Stomach smooth muscle (tissue), 2 donors: ENCODE results near the gene TMEM108.
"Not testable (repeated sequence)": the region's sequence is repeated elsewhere in the genome, so short reads cannot be mapped to it uniquely, and the experiment has no call there.

Experiments
- H3K27ac ChIP-seq: one replicate; pipeline ENCODE4 v1.7.0; 2013; ENCODE audit warnings: mild to moderate bottlenecking, low read length, inconsistent platforms
- H3K27me3 ChIP-seq, 2 donors: one replicate each; pipeline ENCODE4 v1.7.0; 2013; ENCODE audit warnings: low read length in 2 of 2; ENCODE audit not compliant: insufficient read depth in 2 of 2, control insufficient read depth in 1 of 2
- H3K36me3 ChIP-seq, 2 donors: one replicate each; pipeline ENCODE4 v1.7.0; 2013; ENCODE audit warnings: low read length in 2 of 2; ENCODE audit not compliant: control insufficient read depth in 2 of 2, insufficient read depth in 2 of 2
- H3K4me1 ChIP-seq: one replicate; pipeline ENCODE4 v1.7.0; 2013; ENCODE audit warnings: low read length; ENCODE audit not compliant: control insufficient read depth, insufficient read depth
- H3K4me3 ChIP-seq, 2 donors: one replicate each; pipeline ENCODE4 v1.7.0; 2013; ENCODE audit warnings: low read length in 2 of 2
- H3K9ac ChIP-seq, 2 donors: one replicate each; pipeline ENCODE4 v1.7.0; 2013; ENCODE audit warnings: low read length in 2 of 2, mild to moderate bottlenecking in 1 of 2
- H3K9me3 ChIP-seq, 2 donors: one replicate each; pipeline ENCODE4 v1.7.0; 2013; ENCODE audit warnings: low read length in 2 of 2; ENCODE audit not compliant: control insufficient read depth in 2 of 2
- donor health status: healthy.
- donor health status: Pancreatic carcinoma.

TMEM108 gene

DNA sequence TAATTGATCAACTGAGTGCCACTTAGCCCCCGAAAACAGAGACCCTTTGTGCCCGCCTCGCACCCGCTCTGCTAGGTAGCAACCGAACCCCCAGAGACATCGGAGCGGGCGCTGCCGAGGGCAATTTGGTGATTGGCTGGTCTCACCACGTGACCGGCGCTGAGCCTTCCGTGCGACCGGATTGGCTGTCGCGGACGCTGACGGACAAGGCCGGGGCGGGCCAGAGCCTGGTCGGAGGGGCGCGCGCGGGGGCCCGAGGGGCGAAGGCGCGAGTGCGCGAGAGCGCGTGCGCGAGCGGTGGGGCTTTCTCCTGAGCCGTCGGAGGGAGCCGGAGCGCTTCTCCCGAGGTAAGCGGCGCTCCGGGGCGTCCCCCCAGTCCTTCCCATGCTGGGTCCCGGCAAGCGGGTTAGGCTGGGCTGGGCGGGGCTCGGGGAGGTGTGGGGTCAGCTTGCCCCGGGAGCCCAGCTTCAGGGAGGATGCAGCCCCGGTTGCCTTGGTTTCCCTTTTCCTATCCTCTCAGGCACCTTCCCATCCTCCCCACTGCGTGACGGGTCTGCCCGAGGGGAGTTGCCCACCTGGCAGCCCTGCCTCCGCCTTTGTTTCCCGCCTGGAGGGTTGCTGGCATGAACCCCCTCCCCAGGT is at the start of gene TMEM108:
Gene TMEM108 (plus strand): TSS at position 303 of the 642 bp plus-strand sequence.
- Histone ChIP-seq H3K4me3 (peak within 1 kb of the TSS; percentile 62 to 83), H3K27ac (no peak within 1 kb of the TSS), H3K4me1 (peaks cover 26% of the 10 kb centered on the region), H3K27me3 (peaks cover 2 to 3% of the 10 kb centered on the region in 2 donors), H3K9ac (peak within 1 kb of the TSS; percentile 51 to 65), H3K36me3 (no peaks in the 10 kb centered on the region), H3K9me3 (no peaks in the 10 kb centered on the region)

GRCh38 chr3:132995971-132996370 is 42.2 kb upstream of the TMEM108 start:
- Histone ChIP-seq H3K27me3 (no peaks in the 10 kb centered on the region), H3K4me1 (no peaks in the 10 kb centered on the region), H3K27ac (no peak overlapping the region), H3K9me3 (no peaks in the 10 kb centered on the region), H3K36me3 (no peaks in the 10 kb centered on the region), H3K4me3 (no peak overlapping the region), H3K9ac (no peak overlapping the region)

- H3K4me1 ChIP-seq, result no peaks in the 10 kb centered on the region
- H3K36me3 ChIP-seq, result no peaks in the 10 kb centered on the region
- no peak overlapping the region for H3K9ac ChIP-seq
- H3K27me3 ChIP-seq, result no peaks in the 10 kb centered on the region
- H3K4me3 ChIP-seq, result no peak overlapping the region
- no peaks in the 10 kb centered on the region for H3K9me3 ChIP-seq
- H3K27ac ChIP-seq, result no peak overlapping the region
Observed at GRCh38 chr3:132997404-132998185, 40.6 kb upstream of the TMEM108 start.

DNA sequence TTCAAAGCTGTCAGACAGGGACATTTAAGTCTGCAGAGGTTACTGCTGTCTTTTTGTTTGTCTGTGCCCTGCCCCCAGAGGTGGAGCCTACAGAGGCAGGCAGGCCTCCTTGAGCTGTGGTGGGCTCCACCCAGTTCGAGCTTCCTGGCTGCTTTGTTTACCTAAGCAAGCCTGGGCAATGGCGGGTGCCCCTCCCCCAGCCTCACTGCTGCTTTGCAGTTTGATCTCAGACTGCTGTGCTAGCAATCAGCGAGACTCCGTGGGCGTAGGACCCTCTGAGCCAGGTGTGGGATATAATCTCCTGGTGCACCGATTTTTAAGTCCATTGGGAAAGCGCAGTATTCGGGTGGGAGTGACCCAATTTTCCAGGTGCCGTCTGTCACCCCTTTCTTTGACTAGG is 33.2 kb upstream of the TMEM108 start:
- not testable (repeated sequence) for H3K9me3 ChIP-seq, H3K4me3 ChIP-seq, H3K27me3 ChIP-seq, H3K27ac ChIP-seq, H3K36me3 ChIP-seq, H3K9ac ChIP-seq, H3K4me1 ChIP-seq

DNA sequence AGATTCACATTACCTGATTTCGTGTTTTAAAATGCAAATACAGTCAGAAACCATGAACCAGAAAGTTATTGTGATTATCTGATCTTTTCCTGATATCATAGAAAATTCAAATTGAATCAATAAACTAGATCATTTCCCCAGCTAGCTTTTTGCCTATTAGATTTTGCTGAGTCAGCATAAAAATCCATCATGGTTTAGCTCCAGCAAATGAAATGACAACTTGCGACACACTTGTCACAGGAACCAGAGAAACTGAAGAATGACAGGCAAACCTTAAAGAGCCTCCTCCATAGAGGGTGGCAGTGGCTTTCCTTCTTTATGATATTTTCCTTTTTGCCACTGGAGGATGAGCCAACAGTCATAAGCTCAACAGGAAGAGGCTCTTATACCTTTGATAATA is 30.6 kb upstream of the TMEM108 start:
- H3K27ac ChIP-seq, result no peak overlapping the region
- H3K4me1 ChIP-seq, result no peaks in the 10 kb centered on the region
- H3K4me3 ChIP-seq, result no peak overlapping the region
- no peaks in the 10 kb centered on the region for H3K9me3 ChIP-seq
- H3K36me3 ChIP-seq, result no peaks in the 10 kb centered on the region
- H3K27me3 ChIP-seq, result no peaks in the 10 kb centered on the region
- no peak overlapping the region for H3K9ac ChIP-seq

- no peaks in the 10 kb centered on the region for H3K4me1 ChIP-seq
- no peaks in the 10 kb centered on the region for H3K27me3 ChIP-seq
- H3K9ac ChIP-seq, result no peak overlapping the region
- H3K27ac ChIP-seq, result no peak overlapping the region
- no peaks in the 10 kb centered on the region for H3K36me3 ChIP-seq
- no peaks in the 10 kb centered on the region for H3K9me3 ChIP-seq
- no peak overlapping the region for H3K4me3 ChIP-seq
Observed at GRCh38 chr3:133014325-133014724, 23.9 kb upstream of the TMEM108 start.

DNA sequence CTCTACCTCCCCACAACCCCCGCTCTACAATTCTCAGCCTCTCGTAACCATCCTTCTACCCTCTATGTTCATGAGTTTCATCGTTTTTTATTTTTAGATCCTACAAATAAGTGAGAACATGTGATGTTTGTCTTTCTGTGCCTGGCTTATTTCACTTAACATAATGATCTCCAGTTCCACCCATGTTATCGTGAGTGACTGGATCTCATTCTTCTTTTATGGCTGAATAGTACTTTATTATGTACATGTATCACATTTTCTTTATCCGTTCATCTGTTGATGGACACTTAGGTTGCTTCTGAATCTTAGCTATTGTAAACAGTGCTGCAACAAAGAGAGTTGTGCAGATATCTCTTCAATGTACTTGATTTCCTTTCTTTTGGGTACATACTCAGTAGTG is 22.6 kb upstream of the TMEM108 start:
- H3K36me3 ChIP-seq, H3K4me1 ChIP-seq, H3K4me3 ChIP-seq, H3K27ac ChIP-seq, H3K9me3 ChIP-seq, H3K27me3 ChIP-seq, H3K9ac ChIP-seq: not testable (repeated sequence)

GRCh38 chr3:133016838-133017309 is 21.3 kb upstream of the TMEM108 start:
- Histone ChIP-seq H3K4me3 (no peak overlapping the region), H3K9ac (no peak overlapping the region), H3K27me3 (no peaks in the 10 kb centered on the region), H3K27ac (no peak overlapping the region), H3K36me3 (no peaks in the 10 kb centered on the region), H3K4me1 (no peaks in the 10 kb centered on the region), H3K9me3 (no peaks in the 10 kb centered on the region)

- Histone ChIP-seq H3K9ac (no peak overlapping the region), H3K4me1 (no peaks in the 10 kb centered on the region), H3K27me3 (no peaks in the 10 kb centered on the region), H3K27ac (no peak overlapping the region), H3K9me3 (no peaks in the 10 kb centered on the region), H3K4me3 (no peak overlapping the region), H3K36me3 (no peaks in the 10 kb centered on the region)
Observed at GRCh38 chr3:133018921-133019320, 19.3 kb upstream of the TMEM108 start.

DNA sequence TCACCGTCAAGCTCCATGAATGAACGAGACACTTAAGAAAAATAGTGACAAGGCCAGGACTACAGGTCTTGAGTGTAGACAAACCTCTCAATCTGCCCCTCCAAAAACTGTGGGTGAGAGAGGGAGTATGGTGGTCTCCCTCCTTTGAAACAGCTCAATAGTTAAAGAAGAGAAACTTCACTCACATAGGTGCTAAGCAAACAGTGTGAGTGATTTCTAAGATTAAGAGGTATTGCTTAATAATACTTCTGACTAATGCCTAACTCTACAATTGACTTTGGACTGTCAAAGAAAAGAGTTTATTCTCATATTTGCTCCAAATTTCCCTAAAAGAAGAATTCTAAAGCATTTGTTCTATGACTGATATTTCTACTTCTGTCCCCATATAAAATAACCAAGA is 17.0 kb upstream of the TMEM108 start:
- no peak overlapping the region for H3K4me3 ChIP-seq
- H3K9ac ChIP-seq, result no peak overlapping the region
- H3K27ac ChIP-seq, result no peak overlapping the region
- no peaks in the 10 kb centered on the region for H3K9me3 ChIP-seq
- H3K27me3 ChIP-seq, result no peaks in the 10 kb centered on the region
- H3K36me3 ChIP-seq, result no peaks in the 10 kb centered on the region
- H3K4me1 ChIP-seq, result no peaks in the 10 kb centered on the region

- Histone ChIP-seq H3K9ac (no peak overlapping the region), H3K9me3 (no peaks in the 10 kb centered on the region), H3K4me1 (no peaks in the 10 kb centered on the region), H3K27me3 (peaks cover 0 to 4% of the 10 kb centered on the region in 2 donors), H3K36me3 (no peaks in the 10 kb centered on the region), H3K27ac (no peak overlapping the region), H3K4me3 (no peak overlapping the region)
Observed at GRCh38 chr3:133023362-133023761, 14.8 kb upstream of the TMEM108 start.
